Measurements from ENCODE around the gene OPCML.

OPCML gene

DNA sequence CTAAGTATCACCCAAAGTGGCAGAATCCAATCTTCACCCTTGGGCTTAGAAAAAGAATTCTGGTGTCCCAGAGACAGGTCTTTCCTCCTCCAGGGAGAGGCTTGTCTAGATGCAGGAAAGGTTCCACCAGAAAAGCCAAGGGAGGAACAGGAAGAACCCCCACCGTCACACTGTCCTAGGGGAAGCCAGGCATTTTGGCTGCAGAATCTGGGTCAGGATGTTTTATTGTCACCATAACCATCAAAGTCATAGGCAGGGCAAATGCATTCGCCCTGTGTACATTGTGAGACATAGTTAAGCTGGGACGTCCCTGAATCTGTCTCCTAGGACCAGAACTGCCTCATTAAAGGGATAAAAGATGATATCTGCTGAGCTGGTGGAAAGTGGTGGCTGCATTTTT is 590.5 kb downstream of the OPCML start:
- DNase-seq (ENCODE audit: low read depth in 2 of 2): no peak

DNA sequence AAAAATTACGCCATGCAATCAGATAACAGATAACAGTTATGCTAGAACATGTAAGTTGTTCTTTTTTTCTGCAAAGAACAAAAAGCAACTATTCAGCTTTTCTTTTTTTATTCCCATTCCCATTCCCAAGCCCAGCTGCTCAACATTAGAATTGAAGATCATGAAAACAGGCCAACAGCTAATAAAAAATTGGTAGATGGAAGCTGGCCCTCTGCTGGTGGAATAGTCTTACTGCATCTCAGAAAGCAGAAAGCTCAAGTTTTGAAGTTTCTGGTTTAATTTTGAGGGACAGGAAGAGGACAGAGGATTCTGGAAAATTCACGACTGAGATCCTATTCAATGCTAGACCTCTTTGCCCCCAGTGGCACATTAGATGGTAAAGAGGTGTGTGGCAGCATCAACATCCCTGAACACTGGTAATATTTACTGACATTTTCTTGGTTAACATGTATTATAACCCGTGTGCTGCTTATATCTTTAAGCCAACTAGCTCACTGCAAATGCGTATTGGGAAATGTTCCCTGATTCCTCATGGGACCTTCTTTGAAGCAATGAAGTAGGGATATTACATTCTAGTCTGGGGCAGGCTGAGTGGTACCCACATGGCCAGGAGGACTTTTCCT is 591.2 kb downstream of the OPCML start:
- no peak for DNase-seq (ENCODE audit: low read depth in 2 of 2)

DNA sequence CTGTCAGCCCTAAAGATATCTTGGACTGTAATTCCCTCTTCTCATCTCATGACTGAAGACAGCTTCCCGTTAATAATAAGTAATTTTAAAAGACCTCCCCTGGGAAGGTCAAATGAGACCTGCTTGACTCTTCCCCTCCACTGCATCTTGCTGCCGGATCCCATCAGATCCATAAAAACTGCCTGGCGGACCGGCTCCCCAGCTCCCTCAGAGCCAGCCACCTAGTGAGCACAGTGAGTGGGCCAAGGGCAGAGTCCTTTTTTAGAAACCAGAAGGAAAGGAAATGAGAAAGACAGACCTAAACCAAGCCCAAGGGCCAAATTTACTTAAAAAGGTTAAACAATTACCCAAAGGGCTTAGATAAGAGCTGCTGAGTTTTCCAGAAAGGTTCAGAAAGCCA is 595.3 kb downstream of the OPCML start:
- DNase-seq (ENCODE audit: low read depth in 2 of 2): no peak

DNA sequence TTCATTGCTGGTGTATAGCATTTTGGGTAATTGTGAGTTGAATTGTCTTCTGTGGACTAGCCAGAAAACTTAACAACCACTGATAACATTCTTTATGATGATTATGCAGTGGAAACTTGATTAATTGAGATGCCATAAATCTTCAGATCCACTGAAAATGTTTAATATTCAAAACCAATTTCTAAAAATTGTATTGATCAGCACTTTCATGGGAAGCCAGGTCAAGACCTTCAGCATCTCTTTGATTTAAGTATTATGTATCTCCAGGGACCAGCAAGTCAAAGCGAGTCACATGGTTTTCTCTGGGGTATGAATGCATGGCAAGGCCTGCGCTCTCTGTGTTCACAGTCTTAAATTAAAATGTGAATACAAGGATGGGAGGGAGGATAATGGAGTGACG is 596.9 kb downstream of the OPCML start:
- DNase-seq (ENCODE audit: low read depth in 2 of 2): no peak

DNA sequence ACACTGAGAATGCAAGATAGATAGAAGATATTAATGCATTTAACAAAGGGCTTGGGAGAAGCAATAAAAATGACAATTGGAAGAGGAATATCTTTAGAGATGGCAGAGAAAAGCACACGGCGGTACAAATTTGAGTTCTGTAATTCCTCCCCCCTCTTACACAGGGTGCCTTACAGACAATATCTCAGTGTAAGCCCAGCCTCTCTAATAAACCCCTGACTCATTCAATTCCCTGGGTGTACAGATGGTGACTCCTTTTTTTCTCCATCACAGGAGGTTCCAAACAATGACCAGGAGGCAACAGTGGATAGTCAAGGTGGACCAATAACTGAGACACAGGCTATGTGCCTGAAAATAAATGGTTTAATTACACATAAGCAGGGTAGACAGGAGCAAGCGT is 598.6 kb downstream of the OPCML start:
- no peak for DNase-seq (ENCODE audit: low read depth in 2 of 2)

DNA sequence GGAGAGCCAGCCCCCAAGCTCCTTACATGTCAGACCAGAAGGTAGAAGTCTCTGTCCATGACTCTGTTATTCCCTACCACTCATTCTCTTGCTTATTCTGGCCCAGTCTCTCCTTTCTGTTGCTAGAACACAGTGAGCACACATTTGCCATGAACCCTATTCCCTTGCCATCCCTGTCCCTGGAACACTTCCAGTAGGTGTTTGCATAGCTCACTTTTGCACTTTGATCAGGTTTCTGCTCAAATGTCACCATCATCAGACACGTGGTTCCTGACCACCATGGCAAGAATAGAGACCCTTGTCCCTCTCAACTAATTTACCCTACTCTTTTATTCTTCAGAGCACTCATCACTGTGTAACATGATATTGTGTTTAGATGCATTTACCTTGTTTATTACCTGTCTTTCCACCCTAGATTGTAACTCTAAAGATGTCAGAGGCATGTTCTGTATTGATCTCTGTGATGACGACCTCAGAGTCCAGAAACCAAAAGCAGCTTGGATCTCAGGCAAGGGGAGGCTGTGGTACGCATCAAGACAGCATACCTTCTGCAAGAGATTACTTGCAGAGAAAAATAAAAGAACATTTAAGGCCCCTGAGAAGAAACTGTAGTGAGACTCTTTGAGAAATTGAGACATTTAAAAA is 606.4 kb downstream of the OPCML start:
- no peak for DNase-seq (ENCODE audit: low read depth in 2 of 2)

DNA sequence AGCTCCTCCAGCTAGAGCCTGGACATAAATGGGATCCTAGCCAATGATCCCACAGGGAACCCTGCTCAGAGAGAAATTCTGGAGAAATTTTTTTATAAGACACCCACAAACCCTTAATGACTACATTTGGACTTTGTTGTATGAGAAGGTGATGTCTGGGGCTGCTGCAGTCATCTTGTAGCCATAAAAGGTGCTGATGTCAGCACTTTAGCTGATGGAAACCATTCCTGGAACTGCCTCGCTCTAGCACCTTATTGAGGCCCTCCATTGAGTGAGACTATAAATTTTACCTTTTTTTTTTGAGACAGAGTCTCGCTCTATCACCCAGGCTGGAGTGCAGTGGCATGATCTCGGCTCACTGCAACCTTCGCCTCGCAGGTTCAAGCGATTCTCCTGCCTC is 610.7 kb downstream of the OPCML start:
- DNase-seq (ENCODE audit: low read depth in 2 of 2): no peak

DNA sequence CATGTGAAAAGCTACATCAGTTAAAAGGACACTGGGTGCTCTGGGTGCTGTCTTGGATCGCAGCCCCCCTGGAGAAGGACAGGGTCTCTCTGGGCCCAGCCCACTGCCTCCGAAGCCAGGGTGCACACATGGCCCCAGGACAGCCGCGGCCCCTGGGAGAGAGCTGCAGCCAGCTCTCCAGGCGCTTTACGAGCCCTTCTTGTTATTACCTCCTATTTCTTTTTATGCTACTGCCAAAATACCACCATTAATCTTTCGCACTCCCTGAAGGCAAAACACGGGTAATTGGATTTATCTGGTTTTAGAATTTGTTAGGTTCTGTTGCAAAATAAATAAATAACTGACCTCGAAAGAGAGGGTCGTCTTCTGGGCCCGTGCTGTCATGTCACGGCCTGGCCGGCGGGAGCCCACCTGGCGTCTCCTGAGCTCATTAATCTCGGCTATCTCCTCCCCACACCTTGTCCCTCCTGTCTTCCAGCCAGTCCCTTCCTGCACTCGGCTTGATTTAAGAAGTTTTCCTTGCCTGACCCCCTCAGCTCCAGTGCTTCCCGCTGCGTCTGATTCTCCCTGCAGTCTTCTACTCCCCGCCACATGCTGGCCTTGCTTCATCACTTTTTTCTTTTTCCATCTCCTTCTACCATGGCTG is 611.7 kb downstream of the OPCML start:
- no peak for DNase-seq (ENCODE audit: low read depth in 2 of 2)

DNA sequence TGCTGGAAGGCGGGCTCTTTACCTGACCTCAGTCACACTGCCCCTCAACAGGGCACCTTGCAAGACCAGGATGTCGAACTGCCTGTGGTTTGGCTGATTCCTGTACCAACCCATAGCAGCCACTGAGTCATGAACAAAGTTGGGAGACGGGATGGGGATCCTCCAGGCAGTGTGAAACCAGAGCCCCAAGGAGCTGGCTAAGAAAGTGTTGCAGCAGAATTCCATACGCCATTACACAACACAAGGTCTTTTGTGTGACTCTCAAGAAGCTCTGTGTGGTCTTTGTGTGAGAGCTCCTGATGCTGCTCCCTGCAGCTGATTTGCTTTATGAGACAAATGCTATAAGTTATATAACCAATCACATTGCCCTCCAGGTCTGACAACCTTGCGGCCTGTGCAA is 617.7 kb downstream of the OPCML start:
- no peak for DNase-seq (ENCODE audit: low read depth in 2 of 2)

DNA sequence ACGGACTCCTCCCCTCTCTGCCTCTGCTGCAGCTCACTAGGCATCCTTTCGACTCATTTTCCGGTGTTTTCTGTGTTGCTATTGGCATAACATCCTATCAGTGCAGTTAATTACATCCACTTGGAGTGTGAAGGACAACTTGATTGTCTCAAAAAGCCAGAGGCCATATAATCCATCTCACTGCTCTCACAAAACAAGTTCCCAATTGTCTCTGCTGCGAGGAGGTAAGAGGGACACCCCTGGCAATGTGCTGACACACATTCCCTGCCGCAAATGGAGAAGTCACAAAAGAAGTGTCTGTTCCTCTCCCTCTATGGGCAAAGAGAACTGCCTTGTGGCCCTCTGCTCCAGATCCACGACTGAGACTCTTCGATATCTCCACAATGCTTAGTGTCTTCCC is 618.4 kb downstream of the OPCML start:
- no peak for DNase-seq (ENCODE audit: low read depth in 2 of 2)

DNA sequence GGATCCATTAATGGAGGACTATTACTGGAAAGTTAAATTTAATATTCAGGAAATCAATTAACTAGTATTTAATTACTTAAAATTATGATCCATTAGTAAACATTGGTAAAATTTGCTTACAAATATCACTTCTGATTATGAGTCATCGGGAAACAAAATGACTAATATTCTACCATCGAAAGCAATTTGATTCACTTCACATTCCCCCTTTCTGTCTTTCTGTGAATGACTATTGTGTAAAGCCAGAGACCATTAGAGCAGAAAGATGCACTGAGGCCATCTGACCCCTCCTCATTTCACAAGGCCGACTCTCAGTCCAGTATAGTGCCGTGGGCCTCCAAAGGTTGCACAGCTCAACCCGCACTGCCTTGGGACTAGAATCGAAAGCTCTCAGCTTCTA is 619.0 kb downstream of the OPCML start:
- no peak for DNase-seq (ENCODE audit: low read depth in 2 of 2)

DNA sequence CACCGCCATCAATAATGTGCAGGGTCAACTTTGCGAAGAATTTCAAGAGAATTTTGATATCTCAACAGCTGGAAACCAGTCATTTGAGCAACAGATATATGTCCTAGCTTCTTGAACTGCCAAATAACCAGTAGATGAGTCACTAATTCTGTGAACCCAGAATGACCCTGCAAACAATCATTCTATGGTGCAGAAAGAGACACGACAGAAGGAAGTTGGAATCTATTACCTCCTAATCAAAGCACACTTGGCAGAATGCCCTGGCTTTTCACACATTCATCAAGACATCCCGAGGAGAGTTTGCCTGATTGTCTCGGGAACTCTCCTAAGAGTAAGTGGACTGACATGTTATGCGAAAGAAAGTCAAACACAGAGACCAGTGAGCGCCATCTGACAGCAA is 621.1 kb downstream of the OPCML start:
- DNase-seq (ENCODE audit: low read depth in 2 of 2): no peak

DNA sequence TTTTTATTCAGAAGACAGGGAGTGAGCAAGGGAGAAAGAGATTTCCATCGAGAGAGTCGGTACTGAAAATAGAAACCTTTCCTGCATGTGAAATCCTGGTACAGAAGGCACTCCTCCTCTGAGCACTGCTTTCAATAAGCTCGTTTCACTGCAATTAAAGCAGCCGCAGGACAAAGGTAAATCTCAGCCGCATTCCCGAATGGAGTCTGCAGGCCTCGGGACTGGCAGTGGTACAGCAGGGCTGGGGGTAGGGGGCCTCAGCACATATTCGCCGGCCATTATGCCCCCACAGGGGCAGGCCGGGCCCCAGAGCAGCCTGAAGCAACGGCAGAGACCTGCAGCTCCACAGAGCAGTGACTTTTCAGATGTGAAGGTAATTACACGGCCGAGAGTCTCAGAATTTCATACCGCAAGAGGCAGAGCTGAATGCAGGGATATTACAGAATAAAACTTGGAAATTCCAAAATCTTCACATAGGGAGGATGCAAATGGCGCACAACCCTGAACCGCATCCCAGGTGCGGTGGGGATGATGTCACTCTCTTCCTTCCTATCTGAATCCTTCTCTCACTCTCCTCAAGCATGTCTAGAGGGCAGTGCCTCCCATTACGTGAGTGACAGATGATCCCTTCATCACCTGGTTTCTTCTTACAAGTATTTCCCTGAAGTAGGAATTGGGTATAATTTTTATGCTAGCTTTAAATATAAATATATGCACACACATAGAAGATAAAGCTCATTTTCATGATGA is 622.1 kb downstream of the OPCML start:
- DNase-seq (ENCODE audit: low read depth in 2 of 2): no peak

DNA sequence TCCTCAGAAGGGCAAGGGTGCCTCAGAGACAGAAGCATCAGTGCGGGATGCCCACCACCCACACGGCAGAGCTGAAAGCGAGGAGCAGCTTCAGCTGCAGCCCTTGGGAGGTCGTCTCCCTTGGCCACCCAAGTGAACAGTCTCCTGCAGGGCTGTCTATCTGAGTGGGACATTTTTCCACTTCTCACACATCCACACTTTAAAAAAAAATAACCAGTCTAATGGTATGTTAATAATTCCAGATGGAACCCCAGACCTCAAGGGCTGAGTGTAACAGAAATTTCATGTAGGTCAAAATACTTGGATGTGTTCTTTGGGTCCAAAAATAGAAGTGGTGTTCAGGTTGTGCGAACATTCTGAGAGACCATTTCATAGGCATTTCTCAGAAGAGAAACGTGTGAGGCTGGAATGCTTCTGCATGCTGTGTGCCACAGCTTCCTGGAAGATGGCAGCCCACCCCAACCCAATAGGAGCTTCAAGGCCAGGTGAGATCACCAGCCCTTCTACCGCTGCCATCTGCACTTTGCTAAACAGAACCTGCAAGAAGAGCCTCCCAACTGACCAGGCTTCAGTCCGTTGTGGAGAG is 623.2 kb downstream of the OPCML start:
- no peak for DNase-seq (ENCODE audit: low read depth in 2 of 2)

DNA sequence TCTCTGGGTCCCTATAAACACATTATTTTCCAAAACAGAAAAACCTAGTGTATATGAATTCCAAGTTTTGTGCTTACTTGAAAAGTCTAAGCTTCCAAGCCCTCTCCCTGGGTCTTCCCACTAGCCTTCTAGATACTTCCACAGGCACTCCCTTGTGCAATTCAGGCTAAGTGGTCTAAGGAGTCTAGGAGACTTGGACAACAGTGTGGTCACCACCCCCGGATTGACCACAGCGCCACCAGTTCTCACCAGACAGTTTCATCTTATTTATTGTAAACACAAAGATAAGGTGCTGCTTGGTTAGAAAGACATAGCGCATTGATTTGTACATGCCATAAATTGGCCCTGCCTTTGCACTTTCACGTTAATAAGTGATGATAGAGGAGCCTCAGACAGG is 623.9 kb downstream of the OPCML start:
- DNase-seq (ENCODE audit: low read depth in 2 of 2): no peak

DNA sequence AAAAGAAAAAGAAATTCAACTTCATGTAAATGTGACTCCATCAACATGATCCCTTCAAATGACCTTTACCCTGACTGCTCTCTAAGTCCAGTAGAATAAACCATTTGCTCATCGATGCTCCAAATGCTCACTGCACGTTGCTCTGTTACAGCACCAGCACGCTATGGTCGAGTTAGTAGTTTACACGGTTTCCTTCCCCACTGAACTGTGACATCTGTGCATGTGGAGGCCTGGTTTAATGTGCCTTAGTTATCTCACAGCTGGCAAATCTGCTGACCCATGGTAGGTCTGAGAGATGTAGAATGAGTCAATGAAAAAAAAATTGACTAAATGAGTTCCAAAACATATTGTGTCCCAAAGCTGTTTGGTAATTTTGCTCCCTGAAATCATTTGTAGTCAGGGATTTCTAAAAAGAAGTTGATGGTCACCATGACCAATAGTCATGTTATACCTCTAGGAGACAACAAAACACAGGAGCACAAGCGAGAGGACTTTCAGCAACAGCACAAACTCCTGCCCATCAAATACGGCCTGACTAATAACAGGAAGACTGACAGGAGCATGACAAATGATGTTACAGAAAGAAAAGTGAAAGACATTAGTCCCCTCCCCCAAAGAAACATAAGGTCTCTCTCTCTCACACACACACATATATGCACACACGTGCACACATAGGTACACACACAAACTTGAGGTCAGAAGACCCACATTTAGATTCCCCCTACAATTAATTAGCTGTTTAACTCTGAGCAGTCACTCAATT is 624.5 kb downstream of the OPCML start:
- DNase-seq (ENCODE audit: low read depth in 2 of 2): no peak

DNA sequence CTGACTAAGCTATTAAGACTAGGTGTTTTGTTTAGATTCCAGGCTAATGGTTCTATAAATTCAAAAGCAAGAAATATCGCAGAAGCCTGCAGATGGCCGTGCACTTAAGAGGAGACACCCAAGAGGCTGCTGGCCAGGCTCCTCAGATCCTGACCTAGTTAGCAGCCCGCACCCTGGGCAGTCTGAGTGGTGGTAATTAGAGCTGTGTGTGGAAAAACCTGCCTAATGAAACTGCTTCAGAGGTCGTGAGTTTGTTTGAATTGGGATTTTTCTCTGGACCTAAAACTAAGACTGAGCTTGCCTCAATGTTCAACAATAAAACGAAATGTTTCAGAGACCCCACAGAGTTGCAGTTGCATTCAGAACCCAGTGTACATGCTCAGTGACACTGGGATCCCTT is 627.7 kb downstream of the OPCML start:
- DNase-seq (ENCODE audit: low read depth in 2 of 2): no peak

DNA sequence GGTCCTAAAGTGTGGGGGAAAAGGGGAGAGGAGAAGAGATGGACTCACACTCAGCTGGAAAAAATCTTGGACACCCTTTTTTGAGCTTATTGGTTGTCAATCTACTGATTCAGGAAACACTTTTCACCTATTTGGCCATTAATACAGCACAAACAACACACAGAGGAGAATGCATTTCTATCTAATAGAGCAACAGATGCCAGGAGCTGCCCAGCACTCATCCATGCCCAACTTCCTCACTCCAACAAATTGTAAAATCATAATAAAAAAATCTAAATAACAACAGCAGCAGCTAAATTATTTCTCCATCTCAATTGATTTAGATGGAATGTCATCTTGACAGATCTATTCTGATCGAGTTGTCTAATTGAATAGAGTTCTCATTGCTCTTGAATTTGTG is 628.2 kb downstream of the OPCML start:
- DNase-seq (ENCODE audit: low read depth in 2 of 2): no peak

DNA sequence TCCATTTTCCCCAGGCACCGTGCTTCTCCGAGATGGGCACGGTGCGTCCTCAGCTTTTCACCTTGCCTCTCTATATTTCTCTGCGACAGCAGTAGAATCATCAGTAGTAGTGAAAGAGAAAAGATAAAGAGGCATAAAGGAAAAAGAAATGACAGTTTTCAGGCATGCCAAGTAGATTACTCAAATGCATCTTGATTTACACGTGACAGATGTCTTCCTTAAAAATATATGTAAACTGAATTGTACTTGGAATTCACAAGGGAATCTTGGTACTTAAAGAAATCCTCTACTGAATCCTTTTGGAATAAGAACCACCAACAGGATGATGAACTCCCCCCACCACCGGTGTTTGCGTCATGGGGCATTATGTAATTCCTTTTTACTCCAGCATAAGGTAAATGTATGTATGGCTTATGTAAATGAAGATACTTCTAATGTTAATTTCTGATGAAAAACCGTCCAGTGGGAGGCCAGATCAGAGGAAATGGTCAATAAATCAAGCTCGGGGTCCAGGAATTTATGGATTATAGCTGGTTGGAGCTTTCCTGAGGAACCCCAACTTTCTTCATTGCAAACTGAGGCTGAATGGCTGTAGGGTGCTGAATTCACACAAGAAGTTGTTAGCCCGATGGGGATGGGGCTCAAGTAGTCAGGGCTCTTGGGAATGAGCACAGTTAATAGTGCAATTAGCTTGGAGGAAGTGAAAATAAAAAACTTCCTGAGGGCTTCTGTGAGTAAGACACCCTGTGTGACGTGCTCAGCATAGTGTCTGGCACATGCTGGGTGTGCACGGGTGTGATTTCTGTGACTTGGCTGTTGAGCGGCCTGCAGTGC is 630.4 kb downstream of the OPCML start:
- DNase-seq (ENCODE audit: low read depth in 2 of 2): no peak

DNA sequence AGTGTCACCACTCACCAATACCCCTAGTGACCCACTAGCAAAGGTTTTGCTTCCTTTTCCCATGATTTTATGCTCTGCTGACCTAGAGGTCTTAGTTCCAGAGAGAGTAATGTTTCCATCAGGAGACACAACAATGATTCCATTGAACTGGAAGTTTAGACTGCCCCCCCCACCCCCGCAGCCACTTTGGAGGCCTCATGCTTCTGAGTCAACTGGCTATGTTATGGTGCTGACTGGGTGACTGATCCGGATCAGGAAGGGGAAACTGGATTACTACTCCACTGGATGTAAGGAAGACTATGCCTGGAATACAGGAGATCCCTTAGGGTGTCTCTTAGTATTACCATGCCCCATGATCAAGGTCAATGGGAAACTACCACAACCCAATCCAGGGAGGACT is 633.6 kb downstream of the OPCML start:
- no peak for DNase-seq (ENCODE audit: low read depth in 2 of 2)

DNA sequence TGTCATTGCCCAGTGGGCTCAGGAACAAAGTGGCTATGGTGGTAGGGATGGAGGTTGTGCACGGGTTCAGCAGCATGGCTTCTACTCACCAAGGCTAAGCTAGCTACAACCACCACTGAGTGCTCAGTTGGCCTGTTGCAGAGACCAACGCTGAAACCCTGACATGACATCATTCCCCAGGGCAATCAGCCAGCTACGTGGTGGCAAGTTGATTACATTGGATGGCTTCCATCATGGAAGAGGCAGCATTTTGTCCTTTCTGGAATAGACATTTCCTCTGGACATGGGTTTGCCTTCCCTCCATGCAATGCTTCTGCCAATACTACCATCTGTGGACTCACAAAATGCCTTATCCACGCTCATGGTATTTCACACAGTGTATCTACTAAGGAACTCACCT is 634.3 kb downstream of the OPCML start:
- DNase-seq (ENCODE audit: low read depth in 2 of 2): no peak
